PC-9 (cell line): ENCODE results near the gene CACNG5. TPM values are rescaled to one million over a fixed set of nuclear protein-coding genes. Genes with fewer than 3 reads are reported as not detected.
A peak's percentile ranks its signal among the peaks of the same experiment; 100 is the strongest.

Experiments used
- BruUV-seq: library from RNA; stranded (reverse); fragments of 400-500 nt; replicated peaks from 2 replicates; lab custom pipeline; 2021; lab: Mats Ljungman, UMichigan
- CTCF ChIA-PET: fragments of 300-600 bp; sonication (Branson Sonifier 250); formaldehyde crosslinking; loops from one replicate; lab custom pipeline; 2022; ENCODE audit warnings: antibody characterized with exemption; lab: Charles Lee
- POLR2A ChIA-PET: fragments of 300-600 bp; sonication (Branson Sonifier 250); formaldehyde crosslinking; loops from one replicate; lab custom pipeline; 2022; ENCODE audit warnings: antibody characterized with exemption; ENCODE audit not compliant: unreplicated experiment; lab: Charles Lee
- DNase-seq, 2 experiments: peaks; one replicate each; pipeline versions ENCODE4 v3.0.0 to v3.0.0-alpha.2; 2015 to 2022; ENCODE audit warnings: mixed read lengths in 1 of 2
- H2AFZ ChIP-seq: fragments of 200-600 bp; sonication (generic); 2 replicates; pipeline ENCODE4 v1.8.1; 2017; ENCODE audit warnings: antibody characterized with exemption
- H3F3A ChIP-seq: fragments of 200-600 bp; sonication (generic); 2 replicates; pipeline ENCODE4 v1.8.1; 2017; ENCODE audit warnings: antibody characterized with exemption, mild to moderate bottlenecking, low read depth; ENCODE audit not compliant: insufficient read depth
- H3K27ac ChIP-seq: fragments of 200-600 bp; sonication (generic); 2 replicates; pipeline ENCODE4 v1.6.1; 2016; ENCODE audit warnings: mixed run types
- H3K27me3 ChIP-seq: fragments of 200-600 bp; sonication (generic); 2 replicates; pipeline ENCODE4 v1.6.1; 2016; ENCODE audit warnings: low read depth, mixed run types; ENCODE audit not compliant: insufficient read depth
- H3K36me3 ChIP-seq: fragments of 200-600 bp; sonication (generic); 2 replicates; pipeline ENCODE4 v1.6.1; 2016; ENCODE audit warnings: low read depth, mixed run types
- H3K4me1 ChIP-seq: fragments of 200-600 bp; sonication (generic); replicated peaks from 2 replicates; pipeline ENCODE4 v1.6.1; 2016; ENCODE audit warnings: mixed run types; ENCODE audit not compliant: insufficient read depth
- H3K4me2 ChIP-seq: fragments of 200-600 bp; sonication (generic); 2 replicates; pipeline ENCODE4 v1.6.1; 2017; ENCODE audit warnings: mixed run types
- H3K4me3 ChIP-seq: fragments of 200-600 bp; sonication (generic); 2 replicates; pipeline ENCODE4 v1.6.1; 2016; ENCODE audit warnings: mixed run types
- H3K79me2 ChIP-seq: fragments of 200-600 bp; sonication (generic); 2 replicates; pipeline ENCODE4 v1.6.1; 2017; ENCODE audit warnings: low read depth, mixed run types
- H3K9me2 ChIP-seq: fragments of 200-600 bp; sonication (generic); 2 replicates; pipeline ENCODE4 v1.8.1; 2017; ENCODE audit warnings: mild to moderate bottlenecking; ENCODE audit not compliant: insufficient read depth
- H3K9me3 ChIP-seq: fragments of 200-600 bp; sonication (generic); 2 replicates; pipeline ENCODE4 v1.8.1; 2016; ENCODE audit warnings: low read depth; ENCODE audit not compliant: insufficient read depth
- H4K20me1 ChIP-seq: fragments of 200-600 bp; sonication (generic); 2 replicates; pipeline ENCODE4 v1.8.1; 2017; ENCODE audit not compliant: insufficient read depth
- EZH2 ChIP-seq: fragments of 200-600 bp; sonication (generic); IDR thresholded peaks from 2 replicates; pipeline ENCODE4 v1.8.0; 2017; ENCODE audit warnings: antibody characterized with exemption, low read depth
- intact Hi-C: fragments of 100-400 bp; cut with micrococcal nuclease; formaldehyde crosslinking; loops from one replicate; pipeline ENCODE4 v1.10.0; 2022; ENCODE audit not compliant: unreplicated experiment
- total RNA-seq: library from RNA; stranded (reverse); gene quantifications from 2 replicates; pipeline ENCODE4 v1.2.3, GENCODE V29; 2021
- TF ChIP-seq, protein P1 (sequence below): fragments of 200-600 bp; sonication (generic); conservative IDR thresholded peaks from 2 replicates; pipeline ENCODE4 v1.6.1; 2017; ENCODE audit warnings: mixed run types, antibody characterized with exemption, mild to moderate bottlenecking, moderate library complexity

Gene CACNG5
- total RNA-seq, 1 experiment from 2014 or later = not detected

DNA sequence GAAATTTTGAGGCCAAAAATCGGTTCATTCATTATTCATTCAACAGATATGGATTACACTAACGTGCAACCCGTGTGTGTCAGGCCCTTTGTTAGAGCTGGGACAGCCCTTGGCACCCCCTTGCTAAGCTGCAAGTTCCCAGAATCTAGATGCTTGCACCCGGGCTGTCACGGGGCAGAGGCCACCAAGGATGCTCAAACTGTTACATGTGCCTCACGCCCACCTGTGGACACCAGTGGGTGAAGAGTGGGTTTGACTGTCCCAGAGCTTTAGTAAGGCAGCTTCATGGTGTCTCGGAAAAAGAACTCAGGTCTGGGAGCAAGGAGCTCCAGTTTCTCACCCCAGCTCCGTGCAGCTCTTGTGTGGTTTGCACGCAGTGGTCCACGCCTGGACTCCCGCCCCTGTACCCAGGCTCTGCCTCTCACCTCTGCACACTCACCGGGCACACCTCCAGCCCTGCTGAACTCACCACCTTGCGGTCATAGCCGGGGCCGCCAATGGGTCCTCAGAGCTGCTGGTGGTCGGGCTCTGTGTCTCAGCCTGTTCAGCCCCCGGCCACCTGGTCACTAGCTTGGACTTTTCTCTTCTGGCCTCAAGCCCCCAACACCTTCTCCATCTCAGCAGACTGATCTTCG lies 75.9 kb downstream of the CACNG5 start:
- ChIA-PET CTCF (no interaction called here), POLR2A (no interaction called here)
- intact Hi-C loops = no loop called here
- DNase-seq = no peak
- Histone ChIP-seq H4K20me1 (no peaks in the 10 kb centered on the region), H3K9me2 (no peaks in the 10 kb centered on the region), H3K27me3 (no peaks in the 10 kb centered on the region), H3K36me3 (no peaks in the 10 kb centered on the region), H3K9me3 (no peaks in the 10 kb centered on the region), H2AFZ (no peak overlapping the region), H3K4me1 (0 out of 2 replicates have a peak, but pooled peaks cover 5% of the 10 kb centered on the region), H3F3A (no peaks in the 10 kb centered on the region), H3K4me3 (no peak overlapping the region), H3K4me2 (no peak overlapping the region), H3K27ac (no peak overlapping the region), H3K79me2 (no peaks in the 10 kb centered on the region)
- no TSS peak for BruUV-seq
- TF ChIP-seq EZH2 = no peak
- TF ChIP-seq, protein P1, sequence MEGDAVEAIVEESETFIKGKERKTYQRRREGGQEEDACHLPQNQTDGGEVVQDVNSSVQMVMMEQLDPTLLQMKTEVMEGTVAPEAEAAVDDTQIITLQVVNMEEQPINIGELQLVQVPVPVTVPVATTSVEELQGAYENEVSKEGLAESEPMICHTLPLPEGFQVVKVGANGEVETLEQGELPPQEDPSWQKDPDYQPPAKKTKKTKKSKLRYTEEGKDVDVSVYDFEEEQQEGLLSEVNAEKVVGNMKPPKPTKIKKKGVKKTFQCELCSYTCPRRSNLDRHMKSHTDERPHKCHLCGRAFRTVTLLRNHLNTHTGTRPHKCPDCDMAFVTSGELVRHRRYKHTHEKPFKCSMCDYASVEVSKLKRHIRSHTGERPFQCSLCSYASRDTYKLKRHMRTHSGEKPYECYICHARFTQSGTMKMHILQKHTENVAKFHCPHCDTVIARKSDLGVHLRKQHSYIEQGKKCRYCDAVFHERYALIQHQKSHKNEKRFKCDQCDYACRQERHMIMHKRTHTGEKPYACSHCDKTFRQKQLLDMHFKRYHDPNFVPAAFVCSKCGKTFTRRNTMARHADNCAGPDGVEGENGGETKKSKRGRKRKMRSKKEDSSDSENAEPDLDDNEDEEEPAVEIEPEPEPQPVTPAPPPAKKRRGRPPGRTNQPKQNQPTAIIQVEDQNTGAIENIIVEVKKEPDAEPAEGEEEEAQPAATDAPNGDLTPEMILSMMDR = no peak

DNA sequence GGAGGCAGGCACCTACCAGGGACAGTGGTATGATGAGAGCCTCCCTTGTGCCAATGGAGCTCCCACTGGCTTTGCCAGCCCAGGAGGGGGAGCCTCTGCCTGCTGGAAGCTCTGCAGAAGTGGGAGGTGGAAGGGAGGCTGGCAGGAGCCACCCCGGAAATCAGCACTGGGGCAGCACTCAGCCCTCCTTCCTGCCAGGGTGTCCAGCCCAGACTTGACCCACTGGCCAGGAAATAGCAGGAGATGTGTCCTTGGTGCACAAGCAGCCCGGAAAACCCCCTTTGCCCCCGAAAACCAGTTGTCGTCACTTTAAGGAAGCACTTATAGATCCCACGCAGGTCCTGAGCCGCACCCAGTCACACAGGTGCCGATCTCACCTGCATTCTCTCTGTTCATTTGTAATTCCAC lies 80.3 kb downstream of the CACNG5 start:
- POLR2A ChIA-PET = interaction anchor here (0.5 kb wide), 1 partner anchor 14 kb away, joined by 3 read pairs; no protein-coding TSS in a partner anchor

DNA sequence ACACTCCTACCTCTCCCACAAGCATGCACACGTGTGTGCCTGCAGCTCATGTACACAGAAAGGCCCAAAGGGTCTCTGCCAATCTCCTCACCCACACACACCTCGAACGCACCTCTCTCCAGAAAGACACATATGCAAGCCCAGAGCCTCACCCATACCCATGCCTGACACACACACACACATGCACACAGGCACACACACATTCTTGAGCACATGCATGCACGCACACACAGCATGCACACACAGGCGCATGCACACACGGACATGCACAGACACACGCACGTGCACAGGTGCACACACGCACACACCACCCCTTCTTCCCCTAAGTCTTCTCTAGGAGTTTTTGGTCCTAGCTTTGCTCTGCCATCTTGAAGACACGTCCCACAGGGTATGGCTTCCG lies 80.9 kb downstream of the CACNG5 start:
- Histone ChIP-seq H3K9me3 (no peaks in the 10 kb centered on the region), H3F3A (no peaks in the 10 kb centered on the region), H3K27ac (no peak overlapping the region), H3K9me2 (no peaks in the 10 kb centered on the region), H3K79me2 (no peaks in the 10 kb centered on the region), H3K4me3 (no peak overlapping the region), H3K27me3 (no peaks in the 10 kb centered on the region), H3K36me3 (no peaks in the 10 kb centered on the region), H4K20me1 (no peaks in the 10 kb centered on the region), H3K4me1 (0 out of 2 replicates have a peak, but pooled peaks cover 5% of the 10 kb centered on the region), H2AFZ (no peak overlapping the region; the same call in 1 of the 2 replicates), H3K4me2 (no peak overlapping the region)
- no peak for DNase-seq
- BruUV-seq = no TSS peak
- intact Hi-C loops = loop anchor here (1.0 kb wide), 3 partner anchors 51 to 243 kb away; no protein-coding TSS in a partner anchor
- TF ChIP-seq, protein P1 = no peak
- TF ChIP-seq EZH2 = no peak
- CTCF ChIA-PET = no interaction called here
- POLR2A ChIA-PET = no interaction called here

More for the DNA sequence above, 80.3 kb downstream of the CACNG5 start:
- intact Hi-C loops = loop anchor here (1.0 kb wide), 3 partner anchors 51 to 243 kb away; no protein-coding TSS in a partner anchor
- Histone ChIP-seq H3K27me3 (no peaks in the 10 kb centered on the region), H3K9me3 (no peaks in the 10 kb centered on the region), H3K4me3 (no peak overlapping the region), H3K27ac (no peak overlapping the region), H3K4me1 (0 out of 2 replicates have a peak, but pooled peaks cover 5% of the 10 kb centered on the region), H3K79me2 (no peaks in the 10 kb centered on the region), H3K36me3 (no peaks in the 10 kb centered on the region), H3K9me2 (no peaks in the 10 kb centered on the region), H2AFZ (no peak overlapping the region; the same call in 1 of the 2 replicates), H3K4me2 (peak overlapping the region; percentile 39; the same call in 1 of the 2 replicates), H3F3A (no peaks in the 10 kb centered on the region), H4K20me1 (no peaks in the 10 kb centered on the region)
- peak; percentile 58 to 70 for DNase-seq
- CTCF ChIA-PET = interaction anchor here (0.5 to 1.2 kb wide), 6 partner anchors 11 to 147 kb away, joined by 3 to 8 read pairs (median 4); no protein-coding TSS in a partner anchor
- no TSS peak for BruUV-seq
- no peak for TF ChIP-seq EZH2
- TF ChIP-seq, protein P1 = peak; percentile 69
